Neural cell (in vitro differentiated cells): ENCODE results near the gene HACD2. TPM values are rescaled to one million over a fixed set of nuclear protein-coding genes. Genes with fewer than 3 reads are reported as not detected.
"Not testable (repeated sequence)": the region's sequence is repeated elsewhere in the genome, so short reads cannot be mapped to it uniquely, and the experiment has no call there.

Experiments used
- H2AFZ ChIP-seq: fragments of 200-600, 300-800 bp; sonication (generic), shearing (Covaris generic); 2 replicates; pipeline ENCODE4 v1.6.0; 2014; ENCODE audit warnings: low read depth, mild to moderate bottlenecking, antibody characterized with exemption, low read length, moderate library complexity
- H3F3A ChIP-seq: fragments of 200-600 bp; shearing (Covaris generic); 2 replicates; pipeline ENCODE4 v1.6.1; 2016; ENCODE audit warnings: mild to moderate bottlenecking, moderate library complexity, mixed read lengths, antibody characterized with exemption, low read length; ENCODE audit not compliant: insufficient read depth, poor library complexity, severe bottlenecking
- H3K27ac ChIP-seq: fragments of 200-600, 300-800 bp; sonication (generic), shearing (Covaris generic); 2 replicates; pipeline ENCODE4 v1.5.1; 2014; ENCODE audit warnings: mild to moderate bottlenecking, low read length, moderate library complexity
- H3K27me3 ChIP-seq: fragments of 300-800, 200-600 bp; sonication (generic), shearing (Covaris generic); 2 replicates; pipeline ENCODE4 v1.6.0; 2014; ENCODE audit warnings: mild to moderate bottlenecking, low read depth, low read length, moderate library complexity; ENCODE audit not compliant: insufficient read depth
- H3K36me3 ChIP-seq: fragments of 300-800, 200-600 bp; sonication (generic), shearing (Covaris generic); 2 replicates; pipeline ENCODE4 v1.5.1; 2014; ENCODE audit warnings: mild to moderate bottlenecking, antibody characterized with exemption, low read length, moderate library complexity; ENCODE audit not compliant: insufficient read depth
- H3K4me2 ChIP-seq: fragments of 300-800, 200-600 bp; sonication (generic), shearing (Covaris generic); 2 replicates; pipeline ENCODE4 v1.6.0; 2014; ENCODE audit warnings: mild to moderate bottlenecking, low read length
- H3K4me3 ChIP-seq: fragments of 300-800, 200-600 bp; sonication (generic), shearing (Covaris generic); 2 replicates; pipeline ENCODE4 v1.5.1; 2014; ENCODE audit warnings: mild to moderate bottlenecking, low read length, moderate library complexity
- H3K79me2 ChIP-seq: fragments of 200-600 bp; shearing (Covaris generic); replicated peaks from 2 replicates; pipeline ENCODE4 v1.6.0; 2014; ENCODE audit warnings: mild to moderate bottlenecking, low read length, moderate library complexity; ENCODE audit not compliant: insufficient read depth
- H3K9ac ChIP-seq: fragments of 300-800, 200-600 bp; sonication (generic), shearing (Covaris generic); 2 replicates; pipeline ENCODE4 v1.6.1; 2016; ENCODE audit warnings: mild to moderate bottlenecking, low read length, mixed read lengths
- H3K9me2 ChIP-seq: fragments of 200-600 bp; shearing (Covaris generic); 2 replicates; pipeline ENCODE4 v1.6.1; 2016; ENCODE audit warnings: mild to moderate bottlenecking, low read length, mixed read lengths; ENCODE audit not compliant: insufficient read depth
- H3K9me3 ChIP-seq: fragments of 200-600, 300-800 bp; sonication (generic), shearing (Covaris generic); 2 replicates; pipeline ENCODE4 v1.6.1; 2016; ENCODE audit warnings: mild to moderate bottlenecking, mixed run types, low read length, moderate library complexity, mixed read lengths
- H4K20me1 ChIP-seq: fragments of 200-600 bp; shearing (Covaris generic); 2 replicates; pipeline ENCODE4 v1.6.1; 2016; ENCODE audit warnings: mild to moderate bottlenecking, mixed run types; ENCODE audit not compliant: insufficient read depth
- EP300 ChIP-seq: fragments of 450-650 bp; conservative IDR thresholded peaks from 2 replicates; pipeline ENCODE4 v1.6.1; 2014; ENCODE audit warnings: antibody characterized with exemption, mild to moderate bottlenecking, moderate library complexity; ENCODE audit not compliant: poor library complexity, severe bottlenecking
- EZH2 ChIP-seq: fragments of 200-600, 300-800 bp; shearing (Covaris generic), sonication (generic); IDR thresholded peaks from 2 replicates; pipeline ENCODE4 v1.6.1; 2014; ENCODE audit warnings: antibody characterized with exemption, low read length, borderline replicate concordance, mild to moderate bottlenecking; ENCODE audit not compliant: insufficient read depth, poor library complexity, severe bottlenecking
- MXI1 ChIP-seq: fragments of 450-650 bp; conservative IDR thresholded peaks from 2 replicates; pipeline ENCODE4 v1.6.1; 2014; ENCODE audit warnings: antibody characterized with exemption, mild to moderate bottlenecking; ENCODE audit not compliant: poor library complexity, severe bottlenecking
- POLR2AphosphoS5 ChIP-seq: IDR thresholded peaks from 2 replicates; pipeline ENCODE4 v1.6.1; 2012
- RAD21 ChIP-seq: fragments of 450-650 bp; conservative IDR thresholded peaks from 2 replicates; pipeline ENCODE4 v1.6.1; 2014; ENCODE audit warnings: antibody characterized with exemption, mild to moderate bottlenecking, moderate library complexity
- SMC3 ChIP-seq: fragments of 450-650 bp; conservative IDR thresholded peaks from 2 replicates; pipeline ENCODE4 v1.6.1; 2014; ENCODE audit warnings: antibody characterized with exemption, mild to moderate bottlenecking, moderate library complexity; ENCODE audit not compliant: poor library complexity
- TAF1 ChIP-seq: IDR thresholded peaks from 2 replicates; pipeline ENCODE4 v1.6.1; 2012; ENCODE audit warnings: low read depth
- polyA plus RNA-seq: library from polyadenylated mRNA; depleted of rRNA; stranded (reverse); fragments of >200 nt; gene quantifications from 2 replicates; pipeline ENCODE4 v1.2.3, GENCODE V29; 2014
- TF ChIP-seq, protein P1 (sequence below): IDR thresholded peaks from 2 replicates; pipeline ENCODE4 v1.6.1; 2012; ENCODE audit warnings: borderline replicate concordance
- TF ChIP-seq, protein P2 (sequence below): fragments of 450-650 bp; IDR thresholded peaks from 2 replicates; pipeline ENCODE4 v1.5.1; 2014; ENCODE audit warnings: antibody characterized with exemption, mild to moderate bottlenecking, moderate library complexity; ENCODE audit not compliant: poor library complexity, severe bottlenecking

HACD2 gene
- polyA plus RNA-seq, 1 donor from 2014 or later = 28.0 TPM

DNA sequence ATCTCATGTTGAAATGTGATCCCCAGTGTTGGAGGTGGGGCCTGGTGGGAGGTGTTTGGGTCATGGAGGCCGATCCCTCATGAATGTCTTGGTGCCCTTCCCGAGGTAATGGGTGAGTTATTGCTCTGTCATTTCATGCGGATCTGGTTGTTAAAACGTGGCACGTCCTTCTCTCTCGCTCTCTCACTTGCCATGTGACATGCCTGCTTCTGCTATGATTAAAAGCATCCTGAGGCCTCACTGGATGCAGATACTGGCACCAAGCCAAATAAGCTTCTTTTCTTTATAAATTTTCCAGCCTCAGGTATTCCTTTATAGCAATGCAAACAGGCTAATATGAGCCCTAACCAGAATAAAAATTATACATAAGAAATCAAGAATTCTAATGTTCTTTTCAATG, 31.7 kb upstream of the HACD2 start:
- Histone ChIP-seq H3K27me3 (no peaks in the 10 kb centered on the region), H4K20me1 (no peaks in the 10 kb centered on the region), H3K4me3 (no peak overlapping the region), H3F3A (no peaks in the 10 kb centered on the region), H3K9me3 (no peaks in the 10 kb centered on the region), H3K4me2 (no peak overlapping the region), H3K36me3 (no peaks in the 10 kb centered on the region), H3K27ac (no peak overlapping the region), H3K9ac (no peak overlapping the region), H2AFZ (no peak overlapping the region), H3K79me2 (no peaks in the 10 kb centered on the region), H3K9me2 (no peaks in the 10 kb centered on the region)
- TF ChIP-seq, protein P1, sequence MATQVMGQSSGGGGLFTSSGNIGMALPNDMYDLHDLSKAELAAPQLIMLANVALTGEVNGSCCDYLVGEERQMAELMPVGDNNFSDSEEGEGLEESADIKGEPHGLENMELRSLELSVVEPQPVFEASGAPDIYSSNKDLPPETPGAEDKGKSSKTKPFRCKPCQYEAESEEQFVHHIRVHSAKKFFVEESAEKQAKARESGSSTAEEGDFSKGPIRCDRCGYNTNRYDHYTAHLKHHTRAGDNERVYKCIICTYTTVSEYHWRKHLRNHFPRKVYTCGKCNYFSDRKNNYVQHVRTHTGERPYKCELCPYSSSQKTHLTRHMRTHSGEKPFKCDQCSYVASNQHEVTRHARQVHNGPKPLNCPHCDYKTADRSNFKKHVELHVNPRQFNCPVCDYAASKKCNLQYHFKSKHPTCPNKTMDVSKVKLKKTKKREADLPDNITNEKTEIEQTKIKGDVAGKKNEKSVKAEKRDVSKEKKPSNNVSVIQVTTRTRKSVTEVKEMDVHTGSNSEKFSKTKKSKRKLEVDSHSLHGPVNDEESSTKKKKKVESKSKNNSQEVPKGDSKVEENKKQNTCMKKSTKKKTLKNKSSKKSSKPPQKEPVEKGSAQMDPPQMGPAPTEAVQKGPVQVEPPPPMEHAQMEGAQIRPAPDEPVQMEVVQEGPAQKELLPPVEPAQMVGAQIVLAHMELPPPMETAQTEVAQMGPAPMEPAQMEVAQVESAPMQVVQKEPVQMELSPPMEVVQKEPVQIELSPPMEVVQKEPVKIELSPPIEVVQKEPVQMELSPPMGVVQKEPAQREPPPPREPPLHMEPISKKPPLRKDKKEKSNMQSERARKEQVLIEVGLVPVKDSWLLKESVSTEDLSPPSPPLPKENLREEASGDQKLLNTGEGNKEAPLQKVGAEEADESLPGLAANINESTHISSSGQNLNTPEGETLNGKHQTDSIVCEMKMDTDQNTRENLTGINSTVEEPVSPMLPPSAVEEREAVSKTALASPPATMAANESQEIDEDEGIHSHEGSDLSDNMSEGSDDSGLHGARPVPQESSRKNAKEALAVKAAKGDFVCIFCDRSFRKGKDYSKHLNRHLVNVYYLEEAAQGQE = no peak
- TF ChIP-seq EZH2 = no peak
- TF ChIP-seq, protein P2, sequence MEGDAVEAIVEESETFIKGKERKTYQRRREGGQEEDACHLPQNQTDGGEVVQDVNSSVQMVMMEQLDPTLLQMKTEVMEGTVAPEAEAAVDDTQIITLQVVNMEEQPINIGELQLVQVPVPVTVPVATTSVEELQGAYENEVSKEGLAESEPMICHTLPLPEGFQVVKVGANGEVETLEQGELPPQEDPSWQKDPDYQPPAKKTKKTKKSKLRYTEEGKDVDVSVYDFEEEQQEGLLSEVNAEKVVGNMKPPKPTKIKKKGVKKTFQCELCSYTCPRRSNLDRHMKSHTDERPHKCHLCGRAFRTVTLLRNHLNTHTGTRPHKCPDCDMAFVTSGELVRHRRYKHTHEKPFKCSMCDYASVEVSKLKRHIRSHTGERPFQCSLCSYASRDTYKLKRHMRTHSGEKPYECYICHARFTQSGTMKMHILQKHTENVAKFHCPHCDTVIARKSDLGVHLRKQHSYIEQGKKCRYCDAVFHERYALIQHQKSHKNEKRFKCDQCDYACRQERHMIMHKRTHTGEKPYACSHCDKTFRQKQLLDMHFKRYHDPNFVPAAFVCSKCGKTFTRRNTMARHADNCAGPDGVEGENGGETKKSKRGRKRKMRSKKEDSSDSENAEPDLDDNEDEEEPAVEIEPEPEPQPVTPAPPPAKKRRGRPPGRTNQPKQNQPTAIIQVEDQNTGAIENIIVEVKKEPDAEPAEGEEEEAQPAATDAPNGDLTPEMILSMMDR = no peak

GRCh38 chr3:123613543-123613942, 28.7 kb upstream of the HACD2 start:
- H3K9me3 ChIP-seq = no peaks in the 10 kb centered on the region
- H3K9me2 ChIP-seq = no peaks in the 10 kb centered on the region
- no peaks in the 10 kb centered on the region for H3F3A ChIP-seq
- H3K79me2 ChIP-seq = no peaks in the 10 kb centered on the region
- H4K20me1 ChIP-seq = no peaks in the 10 kb centered on the region
- no peak overlapping the region for H3K4me3 ChIP-seq
- no peaks in the 10 kb centered on the region for H3K36me3 ChIP-seq
- H3K9ac ChIP-seq = no peak overlapping the region
- no peak overlapping the region for H3K27ac ChIP-seq
- TF ChIP-seq, protein P1 = no peak
- TF ChIP-seq EZH2 = no peak
- TF ChIP-seq, protein P2 = no peak
- TF ChIP-seq TAF1 = no peak
- TF ChIP-seq RAD21 = no peak
- no peak for TF ChIP-seq MXI1
- TF ChIP-seq EP300 = no peak
- no peak for TF ChIP-seq SMC3
- TF ChIP-seq POLR2AphosphoS5 = no peak
- no peaks in the 10 kb centered on the region for H3K27me3 ChIP-seq
- H2AFZ ChIP-seq = no peak overlapping the region
- H3K4me2 ChIP-seq = no peak overlapping the region

DNA sequence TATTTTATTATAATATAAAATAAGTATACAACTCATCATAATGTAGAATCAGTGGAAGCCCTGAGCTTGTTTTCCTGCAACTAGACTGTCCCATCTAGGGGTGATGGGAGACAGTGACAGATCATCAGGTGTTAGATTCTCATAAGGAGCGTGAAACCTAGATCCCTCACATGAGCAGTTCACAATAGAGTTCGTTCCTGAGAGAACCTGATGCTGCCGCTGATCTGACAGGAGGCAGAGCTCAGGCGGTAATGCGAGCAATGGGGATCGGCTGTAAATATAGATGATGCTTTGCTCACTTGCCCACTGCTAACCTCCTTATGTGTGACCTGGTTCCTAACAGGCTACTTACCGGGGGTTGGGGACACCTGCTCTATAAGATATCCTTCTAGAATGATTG, 26.8 kb upstream of the HACD2 start:
- not testable (repeated sequence) for H3F3A ChIP-seq, H2AFZ ChIP-seq, H4K20me1 ChIP-seq, H3K9me3 ChIP-seq, H3K27me3 ChIP-seq, H3K79me2 ChIP-seq, H3K36me3 ChIP-seq, H3K9ac ChIP-seq, H3K4me2 ChIP-seq, H3K27ac ChIP-seq, H3K4me3 ChIP-seq, H3K9me2 ChIP-seq
